ENCODE data around the gene TMEM220. TPM values are rescaled to one million over a fixed set of nuclear protein-coding genes. Genes with fewer than 3 reads are reported as not detected.

Gene TMEM220
- total and polyA plus RNA-seq, 9 of the 15 experiments (the other 6 are each of a cell fraction or from before 2014, with no cell fraction given), result not detected

DNA sequence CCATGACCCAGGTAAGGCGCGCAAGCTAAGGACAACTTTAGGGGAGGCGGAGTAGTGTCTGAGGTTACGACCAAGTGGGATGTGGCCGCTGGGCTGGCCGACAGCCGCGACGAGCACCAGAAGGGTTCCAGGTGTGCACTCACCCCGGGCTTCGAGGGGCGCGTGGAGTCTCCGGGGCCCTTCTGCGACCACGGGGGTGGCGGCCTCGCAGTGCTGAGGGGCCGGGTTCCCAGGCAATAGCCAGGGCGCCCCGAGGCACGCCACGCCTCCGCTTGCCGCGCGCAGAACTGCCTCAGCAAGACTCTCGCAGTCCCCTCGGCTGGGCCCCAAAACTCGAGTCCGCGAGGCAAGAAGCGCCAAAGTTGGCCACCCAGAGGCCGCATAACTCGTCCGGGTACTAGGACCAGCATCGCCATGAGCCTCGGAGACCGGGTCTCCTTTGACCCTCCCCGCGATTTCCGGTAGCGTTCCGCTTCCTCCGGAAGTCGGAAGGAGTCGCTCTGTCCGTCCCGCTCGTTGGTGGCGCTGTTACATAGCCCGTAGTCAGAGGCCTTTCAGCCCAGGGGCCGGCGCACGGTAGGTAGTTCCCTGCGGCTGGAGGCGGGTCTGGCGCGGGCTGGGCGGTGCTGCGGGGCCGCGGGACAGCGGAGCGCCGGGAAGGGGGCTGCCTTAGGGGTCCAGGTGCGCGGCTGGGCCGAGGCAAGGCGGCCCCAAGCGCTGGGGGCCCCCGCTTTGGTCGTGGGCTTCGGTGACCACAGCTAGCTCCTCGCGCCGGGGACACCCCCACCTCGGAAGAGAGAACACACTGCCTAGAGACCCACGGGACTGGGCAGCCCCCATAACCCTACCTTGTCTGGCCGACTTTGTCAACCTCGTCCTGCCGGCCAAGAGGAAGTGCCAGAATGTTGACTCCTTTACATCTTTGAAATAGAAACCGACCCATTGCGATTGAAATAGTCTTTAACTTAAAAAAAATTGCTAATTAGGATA, 32.4 kb downstream of the TMEM220 start, which contains the start of the genes ADPRM and SCO1 (continued):
- TF ChIP-seq, protein P1, sequence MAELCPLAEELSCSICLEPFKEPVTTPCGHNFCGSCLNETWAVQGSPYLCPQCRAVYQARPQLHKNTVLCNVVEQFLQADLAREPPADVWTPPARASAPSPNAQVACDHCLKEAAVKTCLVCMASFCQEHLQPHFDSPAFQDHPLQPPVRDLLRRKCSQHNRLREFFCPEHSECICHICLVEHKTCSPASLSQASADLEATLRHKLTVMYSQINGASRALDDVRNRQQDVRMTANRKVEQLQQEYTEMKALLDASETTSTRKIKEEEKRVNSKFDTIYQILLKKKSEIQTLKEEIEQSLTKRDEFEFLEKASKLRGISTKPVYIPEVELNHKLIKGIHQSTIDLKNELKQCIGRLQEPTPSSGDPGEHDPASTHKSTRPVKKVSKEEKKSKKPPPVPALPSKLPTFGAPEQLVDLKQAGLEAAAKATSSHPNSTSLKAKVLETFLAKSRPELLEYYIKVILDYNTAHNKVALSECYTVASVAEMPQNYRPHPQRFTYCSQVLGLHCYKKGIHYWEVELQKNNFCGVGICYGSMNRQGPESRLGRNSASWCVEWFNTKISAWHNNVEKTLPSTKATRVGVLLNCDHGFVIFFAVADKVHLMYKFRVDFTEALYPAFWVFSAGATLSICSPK (IDR thresholded peaks at IDR 0.05; ENCODE audit: borderline replicate concordance), result no peak
- no peak for TF ChIP-seq ZNF165 (CRISPR knock-in tag; IDR thresholded peaks at IDR 0.05; ENCODE audit: borderline replicate concordance)
- TF ChIP-seq BRD4 (IDR thresholded peaks at IDR 0.05), result no peak
- TF ChIP-seq NR3C1 (CRISPR knock-in tag; IDR thresholded peaks at IDR 0.05), result no peak
- no peak for TF ChIP-seq MED1 (CRISPR knock-in tag; IDR thresholded peaks at IDR 0.05; ENCODE audit: borderline replicate concordance)
- no peak for TF ChIP-seq HDGF (IDR thresholded peaks at IDR 0.05)
- no peak for TF ChIP-seq ZBED1 (IDR thresholded peaks at IDR 0.05)
- no peak for TF ChIP-seq CAMTA2 (CRISPR knock-in tag; conservative IDR thresholded peaks at IDR 0.05)
- no peak for TF ChIP-seq RBM39 (optimal IDR thresholded peaks at IDR 0.05; ENCODE audit: low read depth, low read length)
- peak; percentile 95 for TF ChIP-seq RBFOX2 (IDR thresholded peaks at IDR 0.05; ENCODE audit: low read depth, low read length)
- TF ChIP-seq, protein P2, sequence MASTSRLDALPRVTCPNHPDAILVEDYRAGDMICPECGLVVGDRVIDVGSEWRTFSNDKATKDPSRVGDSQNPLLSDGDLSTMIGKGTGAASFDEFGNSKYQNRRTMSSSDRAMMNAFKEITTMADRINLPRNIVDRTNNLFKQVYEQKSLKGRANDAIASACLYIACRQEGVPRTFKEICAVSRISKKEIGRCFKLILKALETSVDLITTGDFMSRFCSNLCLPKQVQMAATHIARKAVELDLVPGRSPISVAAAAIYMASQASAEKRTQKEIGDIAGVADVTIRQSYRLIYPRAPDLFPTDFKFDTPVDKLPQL (IDR thresholded peaks at IDR 0.05; ENCODE audit: extremely low read depth, insufficient read length), result no peak
- TF ChIP-seq RFX5 (IDR thresholded peaks at IDR 0.05; ENCODE audit: low read depth, low read length), result no peak
- no peak for TF ChIP-seq ZNF655 (CRISPR knock-in tag; IDR thresholded peaks at IDR 0.05)
- TF ChIP-seq, protein P3, sequence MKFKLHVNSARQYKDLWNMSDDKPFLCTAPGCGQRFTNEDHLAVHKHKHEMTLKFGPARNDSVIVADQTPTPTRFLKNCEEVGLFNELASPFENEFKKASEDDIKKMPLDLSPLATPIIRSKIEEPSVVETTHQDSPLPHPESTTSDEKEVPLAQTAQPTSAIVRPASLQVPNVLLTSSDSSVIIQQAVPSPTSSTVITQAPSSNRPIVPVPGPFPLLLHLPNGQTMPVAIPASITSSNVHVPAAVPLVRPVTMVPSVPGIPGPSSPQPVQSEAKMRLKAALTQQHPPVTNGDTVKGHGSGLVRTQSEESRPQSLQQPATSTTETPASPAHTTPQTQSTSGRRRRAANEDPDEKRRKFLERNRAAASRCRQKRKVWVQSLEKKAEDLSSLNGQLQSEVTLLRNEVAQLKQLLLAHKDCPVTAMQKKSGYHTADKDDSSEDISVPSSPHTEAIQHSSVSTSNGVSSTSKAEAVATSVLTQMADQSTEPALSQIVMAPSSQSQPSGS (CRISPR knock-in tag; IDR thresholded peaks at IDR 0.05), result no peak
- no peak for TF ChIP-seq KLF10 (CRISPR knock-in tag; IDR thresholded peaks at IDR 0.05)
- TF ChIP-seq, protein P4, sequence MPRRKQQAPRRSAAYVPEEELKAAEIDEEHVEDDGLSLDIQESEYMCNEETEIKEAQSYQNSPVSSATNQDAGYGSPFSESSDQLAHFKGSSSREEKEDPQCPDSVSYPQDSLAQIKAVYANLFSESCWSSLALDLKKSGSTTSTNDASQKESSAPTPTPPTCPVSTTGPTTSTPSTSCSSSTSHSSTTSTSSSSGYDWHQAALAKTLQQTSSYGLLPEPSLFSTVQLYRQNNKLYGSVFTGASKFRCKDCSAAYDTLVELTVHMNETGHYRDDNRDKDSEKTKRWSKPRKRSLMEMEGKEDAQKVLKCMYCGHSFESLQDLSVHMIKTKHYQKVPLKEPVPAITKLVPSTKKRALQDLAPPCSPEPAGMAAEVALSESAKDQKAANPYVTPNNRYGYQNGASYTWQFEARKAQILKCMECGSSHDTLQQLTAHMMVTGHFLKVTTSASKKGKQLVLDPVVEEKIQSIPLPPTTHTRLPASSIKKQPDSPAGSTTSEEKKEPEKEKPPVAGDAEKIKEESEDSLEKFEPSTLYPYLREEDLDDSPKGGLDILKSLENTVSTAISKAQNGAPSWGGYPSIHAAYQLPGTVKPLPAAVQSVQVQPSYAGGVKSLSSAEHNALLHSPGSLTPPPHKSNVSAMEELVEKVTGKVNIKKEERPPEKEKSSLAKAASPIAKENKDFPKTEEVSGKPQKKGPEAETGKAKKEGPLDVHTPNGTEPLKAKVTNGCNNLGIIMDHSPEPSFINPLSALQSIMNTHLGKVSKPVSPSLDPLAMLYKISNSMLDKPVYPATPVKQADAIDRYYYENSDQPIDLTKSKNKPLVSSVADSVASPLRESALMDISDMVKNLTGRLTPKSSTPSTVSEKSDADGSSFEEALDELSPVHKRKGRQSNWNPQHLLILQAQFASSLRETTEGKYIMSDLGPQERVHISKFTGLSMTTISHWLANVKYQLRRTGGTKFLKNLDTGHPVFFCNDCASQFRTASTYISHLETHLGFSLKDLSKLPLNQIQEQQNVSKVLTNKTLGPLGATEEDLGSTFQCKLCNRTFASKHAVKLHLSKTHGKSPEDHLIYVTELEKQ (CRISPR knock-in tag; IDR thresholded peaks at IDR 0.05), result no peak
- TF ChIP-seq NR2C2 (CRISPR knock-in tag; IDR thresholded peaks at IDR 0.05), result no peak
- peak; percentile 94 for TF ChIP-seq NR2C2 (tag; IDR thresholded peaks at IDR 0.05)
- no peak for TF ChIP-seq ZNF76 (CRISPR knock-in tag; IDR thresholded peaks at IDR 0.05; ENCODE audit: borderline replicate concordance)
- TF ChIP-seq PHTF2 (CRISPR knock-in tag; IDR thresholded peaks at IDR 0.05), result no peak
- TF ChIP-seq RNF2 (IDR thresholded peaks at IDR 0.05), result no peak

All from K562 (cell line).